Peyer's patch (tissue), 4 donors: Measurements from ENCODE around the gene PRXL2A. TPM values are rescaled to one million over a fixed set of nuclear protein-coding genes. Genes with fewer than 3 reads are reported as not detected.
A peak's percentile ranks its signal among the peaks of the same experiment; 100 is the strongest.

Experiments
- DNase-seq, 3 donors: peaks; one replicate each; pipeline ENCODE4 v3.0.0-alpha.2; 2017 to 2019
- H3K27ac ChIP-seq, 4 donors: fragments of 200-600 bp; sonication (generic); one replicate each; pipeline ENCODE4 v1.5.1; 2016 to 2019
- H3K27me3 ChIP-seq, 2 donors: fragments of 200-600 bp; sonication (generic); one replicate each; pipeline ENCODE4 v1.5.1; 2019
- H3K36me3 ChIP-seq, 3 donors: fragments of 200-600 bp; sonication (generic); one replicate each; pipeline ENCODE4 v1.5.1; 2016 to 2019
- H3K4me1 ChIP-seq, 4 donors: fragments of 200-600 bp; sonication (generic); one replicate each; pipeline ENCODE4 v1.5.1; 2016 to 2019
- H3K4me3 ChIP-seq, 4 donors: fragments of 200-600 bp; sonication (generic); 1 replicate in 3 of 4; 2 replicates in 1 of 4; pipeline ENCODE4 v1.5.1; 2016 to 2019; ENCODE audit warnings: mild to moderate bottlenecking in 1 of 4
- H3K9me3 ChIP-seq, 4 donors: fragments of 200-600 bp; sonication (generic); one replicate each; pipeline ENCODE4 v1.5.1; 2016 to 2019; ENCODE audit warnings: mild to moderate bottlenecking in 1 of 4
- POLR2A ChIP-seq, 2 donors: fragments of 450-650 bp; IDR thresholded peaks; one replicate each; pipeline ENCODE4 v1.5.1; 2017; ENCODE audit warnings: antibody characterized with exemption in 2 of 2, mild to moderate bottlenecking in 2 of 2, moderate library complexity in 2 of 2
- total RNA-seq, 4 donors: library from RNA; depleted of rRNA; stranded (reverse); fragments of >200 nt; gene quantifications; one replicate each; pipeline ENCODE4 v1.1.0, GENCODE V29; 2016
- TF ChIP-seq, protein P1 (sequence below), 6 experiments: fragments of 450-650 bp in 4 of 6; fragments of 200-600 bp in 2 of 6; sonication (generic) in 1 of 6; IDR thresholded peaks; one replicate each; pipeline ENCODE4 v1.5.1; 2017 to 2019; ENCODE audit warnings: antibody characterized with exemption in 6 of 6, mild to moderate bottlenecking in 3 of 6, moderate library complexity in 1 of 6

The PRXL2A gene
- total RNA-seq, 4 donors from 2014 or later = 27.2 to 89.3 (median 60.3) TPM

- no peak overlapping the region for H3K27ac ChIP-seq
- H3K36me3 ChIP-seq = peaks cover 0 to 71% (median 0%) of the 10 kb centered on the region in 3 donors
- peak in 1 of 3 donors; percentile 14 for DNase-seq
- TF ChIP-seq POLR2A (IDR thresholded peaks at IDR 0.05) = no peak
- TF ChIP-seq, protein P1, sequence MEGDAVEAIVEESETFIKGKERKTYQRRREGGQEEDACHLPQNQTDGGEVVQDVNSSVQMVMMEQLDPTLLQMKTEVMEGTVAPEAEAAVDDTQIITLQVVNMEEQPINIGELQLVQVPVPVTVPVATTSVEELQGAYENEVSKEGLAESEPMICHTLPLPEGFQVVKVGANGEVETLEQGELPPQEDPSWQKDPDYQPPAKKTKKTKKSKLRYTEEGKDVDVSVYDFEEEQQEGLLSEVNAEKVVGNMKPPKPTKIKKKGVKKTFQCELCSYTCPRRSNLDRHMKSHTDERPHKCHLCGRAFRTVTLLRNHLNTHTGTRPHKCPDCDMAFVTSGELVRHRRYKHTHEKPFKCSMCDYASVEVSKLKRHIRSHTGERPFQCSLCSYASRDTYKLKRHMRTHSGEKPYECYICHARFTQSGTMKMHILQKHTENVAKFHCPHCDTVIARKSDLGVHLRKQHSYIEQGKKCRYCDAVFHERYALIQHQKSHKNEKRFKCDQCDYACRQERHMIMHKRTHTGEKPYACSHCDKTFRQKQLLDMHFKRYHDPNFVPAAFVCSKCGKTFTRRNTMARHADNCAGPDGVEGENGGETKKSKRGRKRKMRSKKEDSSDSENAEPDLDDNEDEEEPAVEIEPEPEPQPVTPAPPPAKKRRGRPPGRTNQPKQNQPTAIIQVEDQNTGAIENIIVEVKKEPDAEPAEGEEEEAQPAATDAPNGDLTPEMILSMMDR (IDR thresholded peaks at IDR 0.05) = no peak
- no peak overlapping the region for H3K4me3 ChIP-seq
- H3K9me3 ChIP-seq = no peaks in the 10 kb centered on the region
- peaks cover 0 to 4% (median 1%) of the 10 kb centered on the region in 4 donors for H3K4me1 ChIP-seq
- no peaks in the 10 kb centered on the region for H3K27me3 ChIP-seq
Measured at GRCh38 chr10:80425901-80426300, 17.6 kb downstream of the PRXL2A start.

GRCh38 chr10:80427541-80427940, 19.2 kb downstream of the PRXL2A start:
- TF ChIP-seq, protein P1 (IDR thresholded peaks at IDR 0.05) = no peak
- TF ChIP-seq POLR2A (IDR thresholded peaks at IDR 0.05) = no peak
- H3K9me3 ChIP-seq = no peaks in the 10 kb centered on the region
- H3K36me3 ChIP-seq = peaks cover 0 to 67% (median 0%) of the 10 kb centered on the region in 3 donors
- DNase-seq = no peak
- no peak overlapping the region for H3K4me3 ChIP-seq
- H3K4me1 ChIP-seq = peaks cover 0 to 3% (median 0%) of the 10 kb centered on the region in 4 donors
- H3K27ac ChIP-seq = no peak overlapping the region
- H3K27me3 ChIP-seq = no peaks in the 10 kb centered on the region

GRCh38 chr10:80429521-80429973, 21.2 kb downstream of the PRXL2A start:
- H3K27me3 ChIP-seq = no peaks in the 10 kb centered on the region
- H3K9me3 ChIP-seq = no peaks in the 10 kb centered on the region
- peaks cover 0 to 3% (median 0%) of the 10 kb centered on the region in 4 donors for H3K4me1 ChIP-seq
- DNase-seq = peak in 2 of 3 donors; percentile 80 to 83
- H3K36me3 ChIP-seq = peaks cover 0 to 55% (median 0%) of the 10 kb centered on the region in 3 donors
- H3K4me3 ChIP-seq = no peak overlapping the region
- TF ChIP-seq POLR2A (IDR thresholded peaks at IDR 0.05) = no peak
- TF ChIP-seq, protein P1 (IDR thresholded peaks at IDR 0.05) = peak in 2 of 6 experiments; percentile 29 to 41
- peak overlapping the region in 2 of 4 donors; percentile 68 to 70 for H3K27ac ChIP-seq

DNA sequence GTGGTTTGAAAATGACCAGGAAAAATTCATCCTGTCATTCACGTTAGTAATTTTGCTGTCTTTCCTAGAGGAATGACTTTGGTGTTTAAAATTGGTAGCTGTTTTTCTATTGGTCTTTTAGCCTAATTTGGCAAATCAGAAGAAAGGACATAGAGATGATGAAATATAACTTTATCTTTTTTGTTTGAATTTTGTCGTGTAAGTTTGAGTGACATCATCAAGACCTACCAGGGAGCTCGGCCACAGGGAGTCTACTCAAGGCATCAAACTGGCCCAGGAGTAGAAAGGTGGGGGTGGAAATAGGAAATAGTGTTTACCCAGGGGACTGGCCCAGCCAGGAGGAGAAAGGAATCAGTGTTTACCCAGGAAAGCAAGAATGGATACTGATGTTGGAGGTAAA, 24.8 kb downstream of the PRXL2A start:
- Histone ChIP-seq H3K4me3 (no peak overlapping the region), H3K36me3 (peaks cover 0 to 20% (median 0%) of the 10 kb centered on the region in 3 donors), H3K27ac (no peak overlapping the region), H3K9me3 (no peaks in the 10 kb centered on the region), H3K4me1 (peaks cover 0 to 3% (median 0%) of the 10 kb centered on the region in 4 donors), H3K27me3 (no peaks in the 10 kb centered on the region)
- DNase-seq = no peak
- TF ChIP-seq, protein P1 (IDR thresholded peaks at IDR 0.05) = no peak
- no peak for TF ChIP-seq POLR2A (IDR thresholded peaks at IDR 0.05)

- Histone ChIP-seq H3K4me1 (no peaks in the 10 kb centered on the region), H3K4me3 (no peak overlapping the region), H3K36me3 (peaks cover 0 to 12% (median 0%) of the 10 kb centered on the region in 3 donors), H3K27ac (no peak overlapping the region), H3K9me3 (no peaks in the 10 kb centered on the region), H3K27me3 (no peaks in the 10 kb centered on the region)
- DNase-seq = no peak
- TF ChIP-seq, protein P1 (IDR thresholded peaks at IDR 0.05) = no peak
- no peak for TF ChIP-seq POLR2A (IDR thresholded peaks at IDR 0.05)
Measured at GRCh38 chr10:80436446-80437098, 28.2 kb downstream of the PRXL2A start.
